Uterus (tissue), 2 donors: ENCODE results near the gene EML3.

ENCODE experiments used
- POLR2A ChIP-seq, 2 donors: fragments of 450-650 bp; IDR thresholded peaks; one replicate each; pipeline ENCODE4 v1.6.1; 2016; ENCODE audit warnings: antibody characterized with exemption in 2 of 2, mild to moderate bottlenecking in 1 of 2, moderate library complexity in 1 of 2
- TF ChIP-seq, protein P1 (sequence below), 4 experiments: fragments of 200-600 bp in 2 of 4; fragments of 450-650 bp in 2 of 4; sonication (generic) in 2 of 4; IDR thresholded peaks; one replicate each; pipeline ENCODE4 v1.5.1; 2016 to 2019; ENCODE audit warnings: antibody characterized with exemption in 4 of 4, mild to moderate bottlenecking in 2 of 4, moderate library complexity in 1 of 4

DNA sequence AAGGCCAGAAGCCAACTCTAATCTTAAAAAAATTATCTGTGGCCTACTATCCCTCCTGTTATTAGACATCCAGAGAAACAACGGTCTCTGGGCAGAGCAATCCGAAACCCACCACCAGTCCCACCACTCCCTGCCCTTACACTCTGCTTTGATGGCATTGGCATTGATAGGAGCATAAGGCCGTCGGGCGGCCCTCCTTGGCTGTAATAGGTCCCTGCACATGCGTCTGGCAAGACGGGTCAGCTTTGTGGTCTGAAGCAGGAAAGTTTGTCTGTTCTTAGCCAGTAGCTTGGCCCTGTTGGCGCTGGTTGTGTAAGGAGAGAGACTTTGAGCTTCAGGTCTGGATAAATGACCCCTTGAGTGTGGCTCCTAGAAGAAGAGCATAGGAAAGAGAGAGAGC, 17.5 kb downstream of the EML3 start:
- TF ChIP-seq, protein P1, sequence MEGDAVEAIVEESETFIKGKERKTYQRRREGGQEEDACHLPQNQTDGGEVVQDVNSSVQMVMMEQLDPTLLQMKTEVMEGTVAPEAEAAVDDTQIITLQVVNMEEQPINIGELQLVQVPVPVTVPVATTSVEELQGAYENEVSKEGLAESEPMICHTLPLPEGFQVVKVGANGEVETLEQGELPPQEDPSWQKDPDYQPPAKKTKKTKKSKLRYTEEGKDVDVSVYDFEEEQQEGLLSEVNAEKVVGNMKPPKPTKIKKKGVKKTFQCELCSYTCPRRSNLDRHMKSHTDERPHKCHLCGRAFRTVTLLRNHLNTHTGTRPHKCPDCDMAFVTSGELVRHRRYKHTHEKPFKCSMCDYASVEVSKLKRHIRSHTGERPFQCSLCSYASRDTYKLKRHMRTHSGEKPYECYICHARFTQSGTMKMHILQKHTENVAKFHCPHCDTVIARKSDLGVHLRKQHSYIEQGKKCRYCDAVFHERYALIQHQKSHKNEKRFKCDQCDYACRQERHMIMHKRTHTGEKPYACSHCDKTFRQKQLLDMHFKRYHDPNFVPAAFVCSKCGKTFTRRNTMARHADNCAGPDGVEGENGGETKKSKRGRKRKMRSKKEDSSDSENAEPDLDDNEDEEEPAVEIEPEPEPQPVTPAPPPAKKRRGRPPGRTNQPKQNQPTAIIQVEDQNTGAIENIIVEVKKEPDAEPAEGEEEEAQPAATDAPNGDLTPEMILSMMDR (IDR thresholded peaks at IDR 0.05) = no peak
- TF ChIP-seq POLR2A (IDR thresholded peaks at IDR 0.05) = no peak
